BJ (cell line): ENCODE measurements around the gene STRA8. TPM values are rescaled to one million over a fixed set of nuclear protein-coding genes. Genes with fewer than 3 reads are reported as not detected.

Source experiments
- CTCF ChIA-PET: fragments of 350-600 bp; formaldehyde crosslinking; extraction: SDS; loops from one replicate; lab custom pipeline; 2021; ENCODE audit warnings: antibody characterized with exemption, inconsistent platforms; lab: Yijun Ruan, JAX
- POLR2A ChIA-PET: fragments of 300-600 bp; sonication (Branson Sonifier 250); formaldehyde crosslinking; extraction: SDS; loops from one replicate; lab custom pipeline; 2021; ENCODE audit warnings: antibody characterized with exemption; lab: Charles Lee
- DNase-seq: peaks from one replicate; pipeline ENCODE4 v3.0.0-alpha.2; 2011; ENCODE audit warnings: low read depth
- H3K27me3 ChIP-seq: 2 replicates; pipeline ENCODE4 v1.6.0; 2011; ENCODE audit warnings: low read length; ENCODE audit not compliant: control insufficient read depth, insufficient read depth
- H3K36me3 ChIP-seq: 2 replicates; pipeline ENCODE4 v1.5.1; 2011; ENCODE audit warnings: low read length; ENCODE audit not compliant: control insufficient read depth, insufficient read depth
- H3K4me3 ChIP-seq: 2 replicates; pipeline ENCODE4 v1.5.1; 2011; ENCODE audit warnings: low read depth, mild to moderate bottlenecking, control low read depth, low read length
- CTCF ChIP-seq: IDR thresholded peaks from 2 replicates; pipeline ENCODE4 v1.5.1; 2011; ENCODE audit warnings: low read depth, mild to moderate bottlenecking, control low read depth, inconsistent platforms, low read length, moderate library complexity; ENCODE audit not compliant: insufficient read depth
- polyA plus RNA-seq: library from polyadenylated mRNA; depleted of rRNA; stranded (reverse); fragments of >200 nt; gene quantifications from 2 replicates; pipeline ENCODE4 v1.2.3, GENCODE V29; 2011

Gene STRA8
- polyA plus RNA-seq, 1 experiment = not detected

- Histone ChIP-seq H3K27me3 (peaks cover 1% of the 10 kb centered on the region; the same call in 1 of the 2 replicates), H3K4me3 (no peak overlapping the region), H3K36me3 (no peaks in the 10 kb centered on the region)
- peak; percentile 79 for TF ChIP-seq CTCF
- ChIA-PET POLR2A (interaction anchor here (0.5 kb wide), 1 partner anchor 24 kb away, joined by 4 read pairs; no protein-coding TSS in a partner anchor), CTCF (interaction anchor here (0.6 to 4.6 kb wide), 50 partner anchors 8 to 923 kb away, joined by 3 to 48 read pairs (median 4); partner anchors contain the start of genes CYREN, NUP205, STMP1 and TMEM140)
- no peak for DNase-seq
Observed at GRCh38 chr7:135274495-135275268, 41.0 kb downstream of the STRA8 start.

- CTCF ChIA-PET = interaction anchor here (1.5 to 4.6 kb wide), 11 partner anchors 11 to 588 kb away, joined by 3 to 48 read pairs (median 16); partner anchors contain the start of gene NUP205
- POLR2A ChIA-PET = no interaction called here
- Histone ChIP-seq H3K36me3 (no peaks in the 10 kb centered on the region), H3K27me3 (peaks cover 1% of the 10 kb centered on the region), H3K4me3 (no peak overlapping the region)
- no peak for DNase-seq
- no peak for TF ChIP-seq CTCF
Observed at GRCh38 chr7:135275971-135276580, 42.4 kb downstream of the STRA8 start.

- POLR2A ChIA-PET = no interaction called here
- CTCF ChIA-PET = interaction anchor here (1.3 to 6.3 kb wide), 2 partner anchors 368 to 393 kb away, joined by 3 to 89 read pairs; no protein-coding TSS in a partner anchor
- TF ChIP-seq CTCF = no peak
- no peak for DNase-seq
- Histone ChIP-seq H3K4me3 (no peak overlapping the region), H3K36me3 (no peaks in the 10 kb centered on the region), H3K27me3 (peaks cover 1% of the 10 kb centered on the region)
Observed at GRCh38 chr7:135277161-135277560, 43.5 kb downstream of the STRA8 start.

GRCh38 chr7:135281363-135281949, 47.8 kb downstream of the STRA8 start:
- no peaks in the 10 kb centered on the region; the same call in none of the 2 replicates for H3K27me3 ChIP-seq
- no peaks in the 10 kb centered on the region for H3K36me3 ChIP-seq
- POLR2A ChIA-PET = interaction anchor here (0.6 kb wide), 1 partner anchor 192 kb away, joined by 4 read pairs; no protein-coding TSS in a partner anchor
- peak; percentile 92 for TF ChIP-seq CTCF
- no peak overlapping the region for H3K4me3 ChIP-seq
- CTCF ChIA-PET = interaction anchor here (0.6 to 6.3 kb wide), 40 partner anchors 10 to 603 kb away, joined by 3 to 89 read pairs (median 4); partner anchors contain the start of gene NUP205
- peak; percentile 29 for DNase-seq
